GM18951 (cell line): ENCODE results near the gene ZFAND5.

Source experiments
- POLR2A ChIP-seq: IDR thresholded peaks from 4 replicates; pipeline ENCODE4 v1.6.1; 2011; ENCODE audit warnings: mild to moderate bottlenecking; ENCODE audit not compliant: insufficient read length, insufficient read depth; ENCODE audit errors: extremely low read depth
- in situ Hi-C: fragments of 300-500 bp; cut with MboI; formaldehyde crosslinking; loops from one replicate; pipeline ENCODE4 v1.12.0; 2022; ENCODE audit warnings: low sequenced_read_pairs, mixed read lengths, inconsistent platforms; ENCODE audit not compliant: unreplicated experiment

The ZFAND5 gene

GRCh38 chr9:72305707-72306106, 59.3 kb downstream of the ZFAND5 start:
- TF ChIP-seq POLR2A: no peak
- in situ Hi-C loops: no loop called here

GRCh38 chr9:72305102-72305546, 59.9 kb downstream of the ZFAND5 start:
- in situ Hi-C loops: no loop called here
- no peak for TF ChIP-seq POLR2A

- TF ChIP-seq POLR2A: no peak
- in situ Hi-C loops: no loop called here
These were observed 60.5 kb downstream of the ZFAND5 start for GRCh38 chr9:72304538-72304937.
